Left ventricle myocardium superior (tissue), 1 donor: ENCODE data around the gene SDC3. TPM values are rescaled to one million over a fixed set of nuclear protein-coding genes. Genes with fewer than 3 reads are reported as not detected.
"Not testable (repeated sequence)": the region's sequence is repeated elsewhere in the genome, so short reads cannot be mapped to it uniquely, and the experiment has no call there.

ENCODE experiments used
- ATAC-seq: fragments of 200-7000 bp; cut with Tn5 transposase; one replicate; pipeline ENCODE4 v1.9.1; 2020; ENCODE audit warnings: mild to moderate bottlenecking, moderate library complexity
- DNase-seq: peaks from one replicate; pipeline ENCODE4 v3.0.0-alpha.2; 2020
- intact Hi-C: fragments of 100-400 bp; cut with micrococcal nuclease; formaldehyde crosslinking; loops from one replicate; pipeline ENCODE4 v1.11.0; 2022
- long read RNA-seq: library from polyadenylated mRNA; unstranded; transcript quantifications from one replicate; pipeline ENCODE4 v2.0.0, GENCODE V29; 2021
- total RNA-seq: library from RNA; stranded (reverse); fragmentation: NEBNext Ultra II Directional; extraction: Animal tissue kit (Norgen Biotek cat#: 25700); gene quantifications from one replicate; pipeline ENCODE4 v1.2.1, GENCODE V29; 2021
- donor health status: DM: no; HTN: yes; CAD: no; lungs with severe emphysema.

SDC3 gene, protein sequence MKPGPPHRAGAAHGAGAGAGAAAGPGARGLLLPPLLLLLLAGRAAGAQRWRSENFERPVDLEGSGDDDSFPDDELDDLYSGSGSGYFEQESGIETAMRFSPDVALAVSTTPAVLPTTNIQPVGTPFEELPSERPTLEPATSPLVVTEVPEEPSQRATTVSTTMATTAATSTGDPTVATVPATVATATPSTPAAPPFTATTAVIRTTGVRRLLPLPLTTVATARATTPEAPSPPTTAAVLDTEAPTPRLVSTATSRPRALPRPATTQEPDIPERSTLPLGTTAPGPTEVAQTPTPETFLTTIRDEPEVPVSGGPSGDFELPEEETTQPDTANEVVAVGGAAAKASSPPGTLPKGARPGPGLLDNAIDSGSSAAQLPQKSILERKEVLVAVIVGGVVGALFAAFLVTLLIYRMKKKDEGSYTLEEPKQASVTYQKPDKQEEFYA
- total RNA-seq, result 19.6 TPM
- long read RNA-seq, partial matches to known transcripts, result 0 of 18 reads
- long read RNA-seq, other reads (novel, unspliced or antisense), result 18 of 18 reads

DNA sequence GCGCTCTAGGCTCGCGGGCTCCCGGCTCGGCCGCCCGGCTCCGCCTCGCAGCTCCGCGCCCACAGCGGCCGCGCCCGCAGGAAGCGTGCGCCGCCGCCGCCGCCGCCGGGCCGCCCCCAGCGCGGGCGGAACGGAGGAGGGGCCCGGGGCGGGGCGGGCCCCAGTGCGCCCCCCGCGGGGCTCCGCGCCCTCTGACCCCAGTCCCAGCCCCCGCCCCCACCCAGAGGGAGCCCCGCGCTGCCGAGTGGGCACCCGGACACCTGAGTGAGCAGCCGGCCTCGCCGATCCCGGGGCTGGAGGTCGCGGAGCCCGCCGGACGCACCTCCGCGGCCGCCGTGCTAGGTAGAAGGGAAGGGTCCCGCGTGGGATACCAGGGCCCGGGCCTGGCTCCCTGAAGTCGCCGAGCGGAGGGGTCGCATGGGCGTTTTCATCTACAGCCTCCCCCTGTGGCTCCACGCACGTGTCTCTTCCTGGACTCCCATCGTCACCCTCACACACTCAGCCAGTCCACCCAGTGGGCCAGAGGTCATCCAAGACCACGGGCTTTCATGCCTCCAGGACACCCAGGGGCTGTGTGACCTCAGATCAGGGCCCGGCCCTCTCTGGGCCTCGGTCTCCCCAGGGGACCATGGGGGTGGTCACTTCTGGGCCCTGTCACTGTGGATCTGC lies at the start of gene SDC3:
Gene SDC3, minus strand, starts transcription at position 63 of the 669 bp plus-strand sequence. CDS start 172 bp downstream, outside the sequence.
- peak; percentile 65 for ATAC-seq
- intact Hi-C loops, result no loop called here
- peak; percentile 66 for DNase-seq

DNA sequence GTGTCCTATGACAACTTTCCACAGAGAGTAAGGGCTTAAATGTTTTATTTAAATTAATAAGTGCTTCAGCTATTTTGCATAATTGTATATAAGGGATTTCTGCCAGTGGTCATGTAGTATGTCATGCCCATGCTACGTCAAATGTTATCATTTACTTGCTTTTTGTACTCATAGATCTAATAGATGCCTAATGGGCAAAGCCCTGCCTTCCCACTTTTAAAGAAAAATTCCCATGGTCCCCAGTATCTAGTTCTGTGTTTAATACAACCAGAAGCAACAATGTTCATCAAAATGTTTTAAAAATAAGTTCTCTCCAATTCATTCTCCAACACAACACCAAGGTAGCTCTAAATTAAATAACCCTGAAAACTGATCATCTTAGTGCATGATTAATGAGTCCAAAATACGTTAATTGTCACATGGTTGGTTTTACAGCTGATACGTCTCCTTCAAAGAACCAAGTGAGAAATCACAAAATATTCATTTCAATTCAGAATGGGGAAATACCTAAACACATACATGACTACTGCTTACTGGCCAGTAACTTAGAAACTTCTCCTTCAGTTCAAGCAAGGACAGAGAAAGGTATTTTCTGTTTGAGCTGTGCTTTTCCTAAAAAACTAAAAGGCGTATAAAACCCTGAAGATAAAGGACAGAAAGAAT lies 49.1 kb upstream of the SDC3 start:
- no peak for ATAC-seq
- intact Hi-C loops, result no loop called here
- no peak for DNase-seq

DNA sequence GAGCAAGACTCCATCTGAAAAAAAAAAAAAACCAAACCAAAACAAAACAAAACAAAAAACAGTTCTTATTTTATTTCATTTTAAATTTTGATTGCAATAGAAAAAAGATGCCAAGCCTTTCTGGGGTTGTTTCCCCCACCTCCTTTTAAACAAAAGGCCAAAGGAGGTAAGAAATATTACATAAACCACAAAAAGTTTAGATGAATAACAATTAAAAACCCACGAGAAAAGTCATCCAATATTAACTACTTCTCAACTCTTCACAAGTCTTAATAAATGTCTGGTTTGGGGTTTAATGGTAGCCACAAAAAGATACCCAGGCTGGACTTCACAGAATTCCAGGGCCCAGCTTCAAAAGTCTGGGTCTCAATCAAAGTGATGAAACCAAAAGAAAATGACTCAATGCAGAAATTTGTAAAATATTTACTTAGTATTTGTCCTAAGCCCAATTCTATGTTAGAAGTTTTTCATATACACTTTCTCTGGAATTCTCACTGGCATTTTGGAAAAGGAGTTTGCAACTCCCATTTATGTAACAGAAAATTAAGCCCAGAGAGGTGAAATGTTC lies 47.0 kb upstream of the SDC3 start:
- no peak for ATAC-seq
- DNase-seq, result no peak
- intact Hi-C loops, result no loop called here

DNA sequence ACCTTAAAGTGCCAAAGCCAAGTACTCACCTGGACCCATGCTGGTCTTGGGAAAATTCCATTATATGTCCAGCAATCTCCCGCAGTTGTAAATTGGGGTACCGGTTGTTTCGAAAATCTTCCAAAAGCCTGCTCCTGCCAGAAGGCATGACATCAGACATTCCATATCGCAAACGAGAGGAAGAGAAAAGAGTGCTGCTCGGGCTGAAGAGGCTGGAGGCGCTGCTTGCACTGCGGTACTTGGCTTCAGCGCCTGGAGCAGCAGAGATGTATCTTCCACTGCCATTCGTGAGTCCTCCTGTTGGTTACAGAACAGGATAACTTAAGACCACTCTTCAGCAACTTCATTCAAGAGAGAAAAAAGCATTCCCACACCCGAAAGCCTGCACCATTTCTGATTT lies 45.1 kb upstream of the SDC3 start:
- ATAC-seq, result peak; percentile 63
- no peak for DNase-seq
- intact Hi-C loops, result no loop called here

DNA sequence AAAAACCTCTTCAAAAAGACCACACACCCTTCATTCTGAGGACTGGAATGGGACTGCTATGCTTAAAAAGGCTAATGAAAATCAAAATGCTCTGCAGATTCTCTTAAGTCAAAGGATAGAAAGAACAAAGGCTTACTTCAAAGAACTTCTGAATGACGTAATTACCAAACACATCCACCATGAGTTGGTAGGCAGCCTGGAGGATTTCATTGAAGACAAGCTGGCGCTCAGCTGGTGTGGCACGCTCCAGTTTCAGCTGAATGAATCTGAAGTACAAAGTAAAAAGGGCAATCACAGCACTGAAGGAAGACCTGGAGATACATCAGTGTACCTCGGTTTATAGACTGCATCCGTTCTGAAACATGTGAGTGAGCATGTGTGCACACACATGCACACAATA lies 43.5 kb upstream of the SDC3 start:
- DNase-seq, result no peak
- no peak for ATAC-seq
- intact Hi-C loops, result no loop called here

DNA sequence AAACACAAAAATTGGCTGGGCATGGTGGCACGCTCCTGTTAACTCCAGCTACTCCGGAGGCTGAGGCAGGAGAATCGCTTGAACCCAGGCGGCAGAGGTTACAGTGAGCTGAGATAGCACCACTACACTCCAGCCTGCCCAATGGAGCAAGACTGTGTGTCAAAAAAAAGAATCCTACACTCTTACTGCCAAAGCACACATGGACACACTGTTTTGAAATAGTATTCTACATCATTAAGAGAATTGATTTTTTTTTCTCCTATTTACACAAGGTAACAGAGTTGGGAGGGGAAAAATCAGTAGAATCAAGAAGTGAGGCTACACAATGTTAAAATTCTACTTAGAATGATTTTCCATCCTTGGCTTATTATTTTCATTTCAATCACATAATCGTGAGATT lies 42.1 kb upstream of the SDC3 start:
- ATAC-seq (no peak), DNase-seq (no peak)
- intact Hi-C loops, result no loop called here

DNA sequence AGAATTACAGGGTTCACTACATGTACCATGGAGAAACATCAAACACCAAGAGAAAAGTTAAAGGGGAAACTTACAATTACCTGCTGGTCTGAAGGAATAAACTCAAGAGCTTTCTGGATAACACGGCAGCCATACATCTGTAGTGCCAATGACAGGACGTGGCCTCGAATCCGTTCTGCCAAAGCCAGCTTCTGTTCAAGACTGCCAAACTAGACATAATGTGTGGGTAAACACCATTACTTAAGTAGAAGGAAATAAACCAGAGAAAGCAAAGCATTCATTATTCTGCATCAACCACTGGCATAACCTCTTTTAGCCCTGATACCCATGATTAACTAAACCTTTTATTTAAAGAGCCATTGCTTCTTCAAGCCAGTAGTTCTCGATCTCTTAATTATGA lies 41.5 kb upstream of the SDC3 start:
- intact Hi-C loops, result no loop called here
- ATAC-seq, result no peak
- DNase-seq, result no peak

DNA sequence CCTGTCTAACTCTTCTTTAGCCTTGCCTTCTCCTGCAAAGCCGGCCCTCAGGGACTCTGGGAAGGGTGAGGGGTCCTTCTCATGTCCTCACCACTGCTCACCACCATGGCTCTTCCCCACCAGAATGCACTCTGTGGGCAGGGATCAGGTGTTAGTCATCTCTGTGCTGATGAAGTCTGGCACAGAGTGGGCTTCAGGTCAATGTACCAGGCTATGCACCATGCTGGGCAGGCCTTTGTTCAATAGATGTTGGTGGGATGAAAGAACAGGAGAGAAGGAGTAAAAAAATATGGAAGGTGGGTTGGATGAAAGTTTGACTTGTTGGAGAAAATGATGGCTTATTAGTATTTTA lies 40.9 kb upstream of the SDC3 start:
- ATAC-seq, intact Hi-C loops, DNase-seq: not testable (repeated sequence)

DNA sequence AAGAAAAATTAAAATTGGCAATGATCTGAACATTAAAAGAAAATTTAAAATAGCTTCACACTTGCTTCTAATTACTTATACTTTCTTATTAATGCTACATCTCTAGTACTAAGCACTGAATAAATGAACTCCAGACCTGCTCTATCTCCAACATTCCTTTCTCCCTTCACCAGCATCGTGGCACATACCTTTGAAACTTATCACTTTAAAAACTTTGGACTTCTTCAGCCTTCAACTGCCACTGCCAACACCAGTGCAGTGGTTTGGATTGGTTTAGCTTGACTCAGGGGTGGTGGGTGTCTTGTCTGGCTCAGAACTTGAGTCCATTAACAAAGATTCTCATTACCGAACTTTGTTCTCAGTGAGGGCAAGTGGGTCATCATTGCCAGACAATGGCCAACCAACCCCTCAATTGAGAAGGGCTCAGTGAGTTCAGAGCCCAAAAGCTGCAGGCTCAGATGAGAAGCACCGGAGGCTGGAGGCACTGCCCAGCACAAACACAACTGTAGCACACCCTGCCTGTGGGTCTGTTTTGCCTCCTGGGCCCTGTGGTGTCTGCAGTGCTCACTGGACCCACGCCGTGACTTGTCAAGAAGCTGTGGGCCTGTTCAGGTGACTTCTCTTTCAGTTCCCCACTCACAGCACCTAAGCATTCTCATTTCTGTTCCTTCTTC lies 40.4 kb upstream of the SDC3 start:
- intact Hi-C loops, ATAC-seq, DNase-seq: not testable (repeated sequence)

DNA sequence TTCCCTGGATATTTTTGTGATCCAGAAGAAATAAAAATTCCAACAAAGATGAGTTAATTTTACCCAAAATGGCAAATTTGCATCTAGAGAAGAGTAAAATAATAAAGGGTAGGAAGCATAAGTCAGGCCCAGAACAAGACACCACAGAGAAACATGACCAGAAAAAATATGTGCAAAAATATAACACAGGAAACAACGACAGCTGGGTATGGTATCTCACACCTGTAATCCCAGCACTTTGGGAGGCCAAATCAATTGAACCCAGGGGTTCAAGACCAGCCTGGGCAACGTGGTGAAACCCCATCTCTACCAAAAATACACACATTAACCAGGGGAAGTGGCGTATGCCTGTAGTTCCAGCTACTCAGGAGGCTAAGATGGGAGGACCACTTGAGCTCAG lies 39.7 kb upstream of the SDC3 start:
- no peak for DNase-seq
- ATAC-seq, result no peak
- intact Hi-C loops, result no loop called here

DNA sequence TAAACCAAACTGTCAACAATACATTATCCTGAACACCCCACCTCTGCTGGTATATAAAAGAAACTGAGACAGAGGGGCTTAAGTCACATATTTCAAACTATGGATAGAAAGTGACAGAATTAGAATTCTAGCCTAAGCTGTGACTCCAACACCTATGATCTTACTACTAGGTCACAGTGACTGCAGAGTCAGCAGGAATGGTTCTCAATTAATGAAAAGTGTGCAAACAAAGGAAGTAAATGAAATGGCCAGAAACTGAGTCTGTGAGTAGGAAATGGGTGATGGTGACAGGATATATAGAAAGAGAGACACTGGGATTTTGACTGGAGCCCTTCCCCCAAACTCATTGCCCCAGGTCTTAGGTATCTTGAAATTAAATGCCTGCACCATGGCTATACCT lies 38.7 kb upstream of the SDC3 start:
- no peak for ATAC-seq
- intact Hi-C loops, result no loop called here
- no peak for DNase-seq

DNA sequence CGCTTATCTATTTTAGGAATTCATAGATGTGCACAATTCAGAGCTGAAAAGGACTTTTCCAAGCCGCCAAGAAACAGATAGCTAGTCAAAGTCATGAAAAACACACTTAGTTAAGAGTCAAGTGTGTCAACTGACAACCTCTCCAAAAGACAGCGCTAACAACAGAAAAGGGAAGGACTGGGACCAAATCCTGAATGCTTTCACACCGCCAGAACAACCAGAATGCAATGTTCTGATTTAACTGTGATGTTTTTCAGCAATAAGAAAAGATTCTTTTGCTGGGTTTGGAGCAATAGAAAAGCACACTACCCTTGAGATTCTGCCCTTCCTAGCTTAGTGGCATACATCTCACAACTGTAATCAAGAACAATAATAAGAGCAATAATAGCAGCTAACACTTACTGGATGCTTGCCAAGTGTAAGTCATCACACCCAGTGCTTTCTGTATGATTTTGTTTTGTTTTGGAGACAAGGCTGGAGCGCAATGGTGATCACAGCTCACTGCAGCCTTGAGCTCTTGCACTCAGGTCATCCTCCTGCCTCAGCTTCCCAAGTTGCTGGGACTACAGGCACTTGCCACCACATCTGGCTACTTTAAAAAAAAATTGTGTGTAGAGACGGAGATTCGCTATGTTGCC lies 33.9 kb upstream of the SDC3 start:
- intact Hi-C loops, result no loop called here
- ATAC-seq, result no peak
- DNase-seq, result no peak

DNA sequence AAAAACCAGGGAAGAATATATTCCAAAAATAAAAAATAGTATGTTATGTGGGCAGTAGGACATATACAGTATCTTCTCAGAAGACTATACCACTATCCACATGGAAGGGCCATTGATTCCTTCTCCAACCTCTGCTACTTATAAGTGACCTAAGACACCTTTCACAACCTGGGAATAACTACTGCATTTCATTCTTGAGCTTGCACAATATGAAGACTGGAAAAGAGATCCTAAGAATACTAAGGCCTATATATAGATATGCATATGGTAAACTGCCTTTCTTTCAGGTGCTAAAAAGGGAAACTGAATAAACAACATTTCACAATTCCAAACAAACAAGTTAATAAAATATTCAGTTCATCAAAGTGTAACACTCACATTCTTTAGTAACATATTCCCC lies 32.0 kb upstream of the SDC3 start:
- intact Hi-C loops, result no loop called here
- DNase-seq (no peak), ATAC-seq (no peak)

DNA sequence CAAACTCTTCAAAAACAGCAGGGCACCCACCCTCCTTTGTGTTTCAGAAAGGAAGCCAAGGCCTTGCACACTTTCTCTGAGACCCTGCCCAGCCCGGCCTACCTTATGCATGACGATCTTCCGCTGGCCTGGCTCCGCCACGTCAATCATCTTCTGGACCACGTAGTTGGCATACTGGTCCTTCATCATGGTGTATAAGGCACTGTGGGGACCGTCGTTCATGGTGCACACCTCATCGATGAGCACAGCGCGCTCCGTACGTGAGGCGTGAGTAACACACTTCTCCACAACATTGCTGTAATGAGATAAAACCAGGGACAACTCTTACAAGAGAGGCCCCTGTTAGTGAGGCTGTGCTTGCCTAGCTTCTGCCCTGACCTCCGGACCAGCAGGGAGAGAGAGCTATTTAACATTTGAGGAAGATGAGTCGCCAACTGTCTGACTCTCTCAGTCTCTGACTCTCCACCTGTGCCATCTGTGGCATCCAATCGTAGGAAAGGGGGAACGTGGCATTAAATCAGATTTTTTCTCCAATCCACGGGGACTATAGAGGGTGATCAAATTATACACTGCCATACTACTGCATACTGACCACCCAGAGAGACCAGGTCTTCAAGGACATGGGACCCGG lies 28.1 kb upstream of the SDC3 start:
- ATAC-seq (no peak), DNase-seq (no peak)
- intact Hi-C loops, result no loop called here

DNA sequence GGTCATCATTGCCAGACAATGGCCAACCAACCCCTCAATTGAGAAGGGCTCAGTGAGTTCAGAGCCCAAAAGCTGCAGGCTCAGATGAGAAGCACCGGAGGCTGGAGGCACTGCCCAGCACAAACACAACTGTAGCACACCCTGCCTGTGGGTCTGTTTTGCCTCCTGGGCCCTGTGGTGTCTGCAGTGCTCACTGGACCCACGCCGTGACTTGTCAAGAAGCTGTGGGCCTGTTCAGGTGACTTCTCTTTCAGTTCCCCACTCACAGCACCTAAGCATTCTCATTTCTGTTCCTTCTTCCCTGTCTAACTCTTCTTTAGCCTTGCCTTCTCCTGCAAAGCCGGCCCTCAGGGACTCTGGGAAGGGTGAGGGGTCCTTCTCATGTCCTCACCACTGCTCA lies 27.2 kb upstream of the SDC3 start:
- intact Hi-C loops, DNase-seq, ATAC-seq: not testable (repeated sequence)

DNA sequence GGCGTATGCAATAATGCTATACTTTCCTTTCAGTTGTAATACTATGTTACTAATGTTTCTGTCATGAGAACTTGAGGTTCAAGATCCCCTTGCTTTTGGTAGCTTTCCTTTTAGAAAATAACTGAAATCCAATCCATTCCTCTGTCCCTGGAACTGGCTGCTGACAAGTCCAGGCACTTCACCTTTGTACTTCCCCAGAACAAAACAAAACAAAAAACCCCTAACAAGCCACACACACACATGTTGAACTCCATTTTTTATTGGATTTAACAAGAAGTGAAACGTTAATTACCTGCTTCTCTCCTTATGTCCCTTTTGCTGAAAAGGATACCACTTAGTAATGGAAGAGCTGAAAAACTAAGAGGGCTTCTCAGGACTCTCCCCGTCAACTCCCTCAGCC lies 26.1 kb upstream of the SDC3 start:
- DNase-seq (no peak), ATAC-seq (no peak)
- intact Hi-C loops, result no loop called here

DNA sequence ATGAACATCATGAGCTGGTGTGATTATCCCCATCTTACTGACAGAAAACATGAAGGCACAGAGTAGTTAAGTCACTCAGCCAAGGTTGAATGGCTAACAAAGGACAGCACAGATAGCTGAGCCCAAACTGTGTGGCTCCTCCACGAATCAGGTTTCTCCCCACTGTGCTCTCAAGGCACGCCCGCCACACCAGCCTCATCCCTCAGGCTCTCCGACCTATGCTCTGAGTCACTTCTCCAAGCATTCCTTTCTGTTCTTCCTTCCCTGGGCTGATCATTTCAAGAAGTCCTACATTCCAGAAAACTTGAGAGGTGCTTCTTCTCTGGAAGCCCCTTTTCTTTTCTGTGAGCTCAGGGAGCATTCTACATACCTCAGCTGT lies 25.3 kb upstream of the SDC3 start:
- intact Hi-C loops, result no loop called here
- no peak for DNase-seq
- no peak for ATAC-seq

DNA sequence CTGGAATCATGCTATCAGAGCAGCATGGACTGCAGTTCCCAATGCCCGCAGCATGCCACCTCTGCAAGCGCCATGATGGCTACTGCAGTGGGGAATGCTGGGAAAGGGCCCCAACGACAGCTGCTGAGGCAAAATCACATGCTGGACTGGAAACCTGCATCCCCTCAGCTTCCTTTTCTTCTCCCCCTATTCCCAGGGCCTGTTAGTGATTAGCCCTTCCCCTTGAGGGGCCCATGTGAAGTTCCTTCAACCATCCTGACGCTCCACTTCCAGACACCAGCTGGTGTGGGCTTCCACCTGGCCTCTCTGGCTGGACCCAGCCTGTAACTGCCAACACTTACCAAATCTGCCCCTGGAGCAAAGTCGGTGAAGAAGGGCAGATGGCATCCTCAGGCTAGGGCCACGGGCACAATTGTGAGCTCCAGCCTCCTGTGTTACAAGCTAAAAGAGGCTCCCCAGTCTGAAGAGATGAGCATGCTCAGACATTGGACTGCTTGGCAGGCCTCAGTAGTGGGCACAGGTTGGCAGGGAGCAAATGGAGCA lies 22.1 kb upstream of the SDC3 start:
- ATAC-seq (peak; percentile 17), DNase-seq (no peak)
- intact Hi-C loops, result no loop called here
